Caco-2 (cell line): Measurements from ENCODE around the gene C11orf86. TPM values are rescaled to one million over a fixed set of nuclear protein-coding genes. Genes with fewer than 3 reads are reported as not detected.

Experiments
- Bru-seq: library from RNA; stranded (reverse); fragments of 400-500 nt; gene quantifications from one replicate; lab custom pipeline; 2021; lab: Mats Ljungman, UMichigan
- BruChase-seq, 2 experiments: library from RNA; stranded (reverse); fragments of 400-500 nt; gene quantifications; one replicate each; lab custom pipeline; 2021; lab: Mats Ljungman, UMichigan
- BruUV-seq: library from RNA; stranded (reverse); fragments of 400-500 nt; replicated peaks from 2 replicates; lab custom pipeline; 2021; lab: Mats Ljungman, UMichigan
- CTCF ChIA-PET: fragments of 300-600 bp; sonication (Branson Sonifier 250); formaldehyde crosslinking; loops from one replicate; lab custom pipeline; 2022; ENCODE audit warnings: antibody characterized with exemption; lab: Charles Lee
- POLR2A ChIA-PET: fragments of 300-600 bp; sonication (Branson Sonifier 250); formaldehyde crosslinking; loops from one replicate; lab custom pipeline; 2022; ENCODE audit warnings: antibody characterized with exemption; lab: Charles Lee
- DNase-seq, 2 experiments: peaks; one replicate each; pipeline versions ENCODE4 v3.0.0 to v3.0.0-alpha.2; 2020 to 2022
- H3K27me3 ChIP-seq: replicated peaks from 2 replicates; pipeline ENCODE4 v1.6.0; 2011; ENCODE audit warnings: low read length; ENCODE audit not compliant: control insufficient read depth, insufficient read depth
- H3K36me3 ChIP-seq: 2 replicates; pipeline ENCODE4 v1.5.1; 2011; ENCODE audit warnings: low read length; ENCODE audit not compliant: control insufficient read depth, insufficient read depth
- H3K4me1 ChIP-seq: fragments of 250-450 bp; sonication (Bioruptor Pico); 2 replicates; pipeline ENCODE4 v1.5.1; 2020; ENCODE audit warnings: mild to moderate bottlenecking
- H3K4me3 ChIP-seq: 2 replicates; pipeline ENCODE4 v1.5.1; 2011; ENCODE audit warnings: low read depth, mild to moderate bottlenecking, control low read depth, low read length
- H3K9me3 ChIP-seq: fragments of 250-450 bp; sonication (Bioruptor Pico); 2 replicates; pipeline ENCODE4 v1.5.1; 2020; ENCODE audit warnings: mild to moderate bottlenecking, moderate library complexity
- H3K27ac Mint-ChIP-seq: one replicate; pipeline ENCODE4 v1.8.0; 2022; ENCODE audit warnings: mixed read lengths; ENCODE audit not compliant: unreplicated experiment
- H3K27me3 Mint-ChIP-seq: one replicate; pipeline ENCODE4 v1.8.0; 2022; ENCODE audit warnings: mixed read lengths; ENCODE audit not compliant: insufficient read depth, unreplicated experiment
- H3K36me3 Mint-ChIP-seq: one replicate; pipeline ENCODE4 v1.8.0; 2022; ENCODE audit warnings: mild to moderate bottlenecking, mixed read lengths; ENCODE audit not compliant: insufficient read depth, unreplicated experiment
- H3K4me1 Mint-ChIP-seq: one replicate; pipeline ENCODE4 v1.8.0; 2022; ENCODE audit warnings: low read depth, mixed read lengths; ENCODE audit not compliant: unreplicated experiment
- H3K4me3 Mint-ChIP-seq: one replicate; pipeline ENCODE4 v1.8.0; 2022; ENCODE audit warnings: mild to moderate bottlenecking, moderate library complexity, mixed read lengths; ENCODE audit not compliant: unreplicated experiment
- H3K9me3 Mint-ChIP-seq: one replicate; pipeline ENCODE4 v1.8.0; 2022; ENCODE audit warnings: mixed read lengths; ENCODE audit not compliant: unreplicated experiment
- CTCF ChIP-seq, 2 experiments: fragments of 200-600 bp in 1 of 2; IDR thresholded peaks; 1 replicate in 1 of 2; 2 replicates in 1 of 2; pipeline versions ENCODE4 v1.5.1 to v1.8.0; 2011 to 2022; ENCODE audit warnings: antibody characterized with exemption in 1 of 2, control low read depth in 1 of 2, inconsistent platforms in 1 of 2, low read depth in 1 of 2, low read length in 1 of 2, mild to moderate bottlenecking in 1 of 2, moderate library complexity in 1 of 2; ENCODE audit not compliant: insufficient read depth in 1 of 2, severe bottlenecking in 1 of 2, unreplicated experiment in 1 of 2
- intact Hi-C: fragments of 100-400 bp; cut with micrococcal nuclease; formaldehyde crosslinking; loops from one replicate; pipeline ENCODE4 v1.10.0; 2022; ENCODE audit not compliant: unreplicated experiment
- long read RNA-seq: library from polyadenylated mRNA; stranded (forward); transcript quantifications from one replicate; pipeline ENCODE4 v2.0.0, GENCODE V29; 2022
- total RNA-seq: library from RNA; stranded (reverse); gene quantifications from 2 replicates; pipeline ENCODE4 v1.2.3, GENCODE V29; 2022

C11orf86 gene
- total RNA-seq (not detected in 2 replicates), Bru-seq, nascent RNA (percentile 24 among the genes with signal in this experiment), BruChase-seq, experiment 1, labeled RNA remaining after a 2-hour chase (not detected), BruChase-seq, experiment 2, labeled RNA remaining after a 6-hour chase (not detected)
- long read RNA-seq, result 0 reads

- H3K27ac Mint-ChIP-seq, result no peak within 1 kb of the TSS
- H3K9me3 Mint-ChIP-seq, result peaks cover 7% of the 10 kb centered on the region
- ChIA-PET POLR2A (no interaction called here), CTCF (interaction anchor here (0.6 to 1.3 kb wide), 6 partner anchors 12 to 132 kb away, joined by 3 to 5 read pairs (median 4); no protein-coding TSS in a partner anchor)
- Histone ChIP-seq H3K4me3 (no peak within 1 kb of the TSS), H3K36me3 (no peaks in the 10 kb centered on the region), H3K9me3 (peaks cover 21% of the 10 kb centered on the region), H3K27me3 (no peaks in the 10 kb centered on the region), H3K4me1 (peaks cover 16% of the 10 kb centered on the region)
- no peak within 1 kb of the TSS for H3K4me3 Mint-ChIP-seq
- peak; percentile 22 to 64 for DNase-seq
- H3K27me3 Mint-ChIP-seq, result no peaks in the 10 kb centered on the region
- intact Hi-C loops, result loop anchor here (5.0 kb wide), 1 partner anchor 108 kb away; no protein-coding TSS in a partner anchor
- TF ChIP-seq CTCF (IDR thresholded peaks at IDR 0.05; ENCODE audit: insufficient read depth in 1 of 2, low read depth in 1 of 2, low read length in 1 of 2, severe bottlenecking in 1 of 2, unreplicated experiment in 1 of 2), result no peak
- BruUV-seq, result no TSS peak
- H3K4me1 Mint-ChIP-seq, result no peaks in the 10 kb centered on the region
- no peaks in the 10 kb centered on the region for H3K36me3 Mint-ChIP-seq
These were observed at the start of gene C11orf86 for GRCh38 chr11:66974724-66975404. Gene C11orf86, plus strand, starts transcription at chr11:66975304. Its CDS starts 59 bp downstream, at chr11:66975363.

GRCh38 chr11:66929753-66930152 lies 45.4 kb upstream of the C11orf86 start:
- Histone ChIP-seq H3K36me3 (no peaks in the 10 kb centered on the region), H3K27me3 (no peaks in the 10 kb centered on the region), H3K4me3 (no peak overlapping the region), H3K4me1 (peaks cover 9% of the 10 kb centered on the region; the same call in 1 of the 2 replicates), H3K9me3 (no peaks in the 10 kb centered on the region)
- ChIA-PET POLR2A (no interaction called here), CTCF (interaction anchor here (0.6 kb wide), 1 partner anchor 463 kb away, joined by 3 read pairs; the partner anchor contains the start of gene PELI3)
- Mint-ChIP-seq H3K27ac (no peak overlapping the region), H3K36me3 (no peaks in the 10 kb centered on the region), H3K9me3 (peaks cover 4% of the 10 kb centered on the region), H3K4me1 (peaks cover 26% of the 10 kb centered on the region), H3K4me3 (no peak overlapping the region), H3K27me3 (no peaks in the 10 kb centered on the region)
- intact Hi-C loops, result no loop called here
- no peak for DNase-seq
- no peak for TF ChIP-seq CTCF (IDR thresholded peaks at IDR 0.05; ENCODE audit: insufficient read depth in 1 of 2, low read depth in 1 of 2, low read length in 1 of 2, severe bottlenecking in 1 of 2, unreplicated experiment in 1 of 2)
- no TSS peak for BruUV-seq

- no peaks in the 10 kb centered on the region for H3K9me3 ChIP-seq
- ChIA-PET POLR2A (no interaction called here), CTCF (interaction anchor here (0.6 to 1.0 kb wide), 3 partner anchors 74 to 930 kb away, joined by 3 to 12 read pairs (median 4); partner anchors contain the start of genes BANF1 and EIF1AD)
- no peaks in the 10 kb centered on the region for H3K36me3 ChIP-seq
- Mint-ChIP-seq H3K4me3 (no peak overlapping the region), H3K27ac (no peak overlapping the region), H3K4me1 (peaks cover 25% of the 10 kb centered on the region), H3K9me3 (no peaks in the 10 kb centered on the region), H3K27me3 (no peaks in the 10 kb centered on the region), H3K36me3 (no peaks in the 10 kb centered on the region)
- no peaks in the 10 kb centered on the region for H3K27me3 ChIP-seq
- no TSS peak for BruUV-seq
- no peak for DNase-seq
- no peak overlapping the region for H3K4me3 ChIP-seq
- intact Hi-C loops, result no loop called here
- H3K4me1 ChIP-seq, result peaks cover 21% of the 10 kb centered on the region
- no peak for TF ChIP-seq CTCF (IDR thresholded peaks at IDR 0.05; ENCODE audit: insufficient read depth in 1 of 2, low read depth in 1 of 2, low read length in 1 of 2, severe bottlenecking in 1 of 2, unreplicated experiment in 1 of 2)
These were observed 42.6 kb upstream of the C11orf86 start for GRCh38 chr11:66932543-66932942.
